Neuron (in vitro differentiated cells): Measurements from ENCODE around the gene ABAT.

Source experiments
- H2AFZ ChIP-seq: one replicate; pipeline ENCODE4 v1.6.1; 2013; ENCODE audit warnings: low read depth, mild to moderate bottlenecking, inconsistent platforms, low read length, moderate library complexity
- H3K27me3 ChIP-seq: one replicate; pipeline ENCODE4 v1.6.1; 2013; ENCODE audit warnings: low read length; ENCODE audit not compliant: insufficient read depth
- H3K36me3 ChIP-seq: one replicate; pipeline ENCODE4 v1.6.1; 2013; ENCODE audit warnings: low read length; ENCODE audit not compliant: insufficient read depth
- H3K4me1 ChIP-seq: one replicate; pipeline ENCODE4 v1.6.1; 2013; ENCODE audit warnings: low read length; ENCODE audit not compliant: insufficient read depth
- H3K4me3 ChIP-seq: 2 replicates; pipeline ENCODE4 v1.5.1; 2013; ENCODE audit warnings: mild to moderate bottlenecking, low read length, moderate library complexity
- H3K9me3 ChIP-seq: one replicate; pipeline ENCODE4 v1.6.1; 2013; ENCODE audit warnings: low read length

ABAT gene

DNA sequence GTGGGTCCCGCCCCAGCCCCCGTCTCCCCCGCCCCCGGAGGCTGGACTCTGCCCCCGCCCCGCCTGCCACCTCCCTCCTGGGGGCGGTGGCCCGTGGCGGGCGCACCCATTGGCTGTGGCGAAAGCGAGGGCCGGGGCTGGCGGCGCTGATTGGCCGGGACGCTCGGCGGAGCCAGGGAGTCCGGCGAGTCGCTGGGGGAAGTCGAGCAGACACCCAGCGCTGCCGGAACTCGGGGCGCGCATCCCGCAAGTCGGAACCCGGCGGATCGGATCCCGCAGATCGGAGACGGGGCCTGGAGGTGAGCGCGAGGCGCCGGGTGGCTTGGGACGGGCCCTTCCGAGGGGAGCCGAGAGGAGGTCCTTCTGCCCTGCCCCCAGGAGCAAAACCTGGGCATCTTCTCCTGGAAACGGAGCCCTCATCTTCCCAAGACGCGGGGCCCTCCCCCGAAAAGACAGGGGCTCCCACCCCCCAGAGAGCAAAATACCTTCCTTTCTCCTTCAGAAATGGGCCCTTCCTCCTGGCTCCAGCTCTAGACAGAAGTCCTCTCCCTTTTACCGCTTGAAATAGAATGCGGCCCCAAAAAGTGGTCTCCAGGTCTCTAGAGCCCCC is at the start of gene ABAT:
TSS of gene ABAT (plus strand) at position 205 of the 610 bp plus-strand sequence. CDS start 61,123 bp downstream, outside the sequence.
- Histone ChIP-seq H3K36me3 (no peaks in the 10 kb centered on the region), H3K9me3 (peaks cover 3% of the 10 kb centered on the region), H3K27me3 (no peaks in the 10 kb centered on the region), H2AFZ (peak within 1 kb of the TSS; percentile 39), H3K4me1 (peaks cover 36% of the 10 kb centered on the region), H3K4me3 (peak within 1 kb of the TSS; percentile 69)

DNA sequence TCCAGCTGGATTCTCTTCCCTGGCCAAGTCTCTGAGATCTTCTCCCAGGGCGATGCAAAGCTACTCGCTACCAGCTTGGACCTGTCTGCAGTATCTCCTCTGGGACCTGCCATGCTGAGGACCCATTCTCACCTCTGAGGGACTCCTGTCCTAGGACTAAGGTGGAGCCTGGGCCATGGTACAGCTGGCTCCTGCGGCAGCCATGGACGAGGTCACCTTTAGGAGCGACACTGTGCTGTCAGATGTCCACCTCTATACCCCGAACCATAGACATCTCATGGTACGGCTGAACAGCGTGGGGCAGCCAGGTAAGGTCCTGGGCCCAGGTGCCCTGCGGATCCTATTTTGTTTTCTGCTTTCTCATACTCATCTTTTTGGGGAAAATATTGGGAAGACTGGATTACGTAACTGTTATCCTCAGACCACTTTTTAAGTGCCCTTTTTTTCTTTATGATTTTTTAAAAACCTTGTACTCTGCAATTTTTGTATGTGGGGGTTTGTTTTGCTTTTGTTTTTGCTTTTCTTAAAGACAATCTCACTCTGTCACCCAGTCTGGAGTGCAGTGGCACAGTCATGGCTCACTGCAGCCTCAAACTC is 48.8 kb upstream of the ABAT start:
- Histone ChIP-seq H3K4me3 (no peak overlapping the region), H3K36me3 (peaks cover 54% of the 10 kb centered on the region), H3K27me3 (no peaks in the 10 kb centered on the region), H3K4me1 (peaks cover 18% of the 10 kb centered on the region), H2AFZ (no peak overlapping the region), H3K9me3 (no peaks in the 10 kb centered on the region)

DNA sequence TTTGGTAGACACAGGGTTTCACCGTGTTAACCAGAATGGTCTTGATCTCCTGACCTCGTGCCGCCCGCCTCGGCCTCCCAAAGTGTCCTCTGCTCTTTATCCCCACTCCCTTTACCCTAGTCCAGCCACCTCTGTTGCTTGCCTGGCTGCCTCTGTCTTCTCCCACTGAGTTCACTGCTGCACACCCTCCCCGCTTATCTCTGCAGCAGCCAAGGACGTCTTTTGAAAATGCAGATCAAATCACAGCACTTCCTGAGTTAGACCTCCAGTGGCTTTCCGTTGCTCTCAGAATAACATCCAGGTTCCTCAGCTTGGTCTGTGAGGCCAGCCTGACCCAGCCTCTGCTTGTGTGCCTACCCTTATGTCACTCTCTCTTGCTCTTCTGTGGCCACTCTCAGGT is 47.5 kb upstream of the ABAT start:
- H3K4me1 ChIP-seq, result peaks cover 20% of the 10 kb centered on the region
- H3K36me3 ChIP-seq, result peaks cover 67% of the 10 kb centered on the region
- H3K9me3 ChIP-seq, result no peaks in the 10 kb centered on the region

DNA sequence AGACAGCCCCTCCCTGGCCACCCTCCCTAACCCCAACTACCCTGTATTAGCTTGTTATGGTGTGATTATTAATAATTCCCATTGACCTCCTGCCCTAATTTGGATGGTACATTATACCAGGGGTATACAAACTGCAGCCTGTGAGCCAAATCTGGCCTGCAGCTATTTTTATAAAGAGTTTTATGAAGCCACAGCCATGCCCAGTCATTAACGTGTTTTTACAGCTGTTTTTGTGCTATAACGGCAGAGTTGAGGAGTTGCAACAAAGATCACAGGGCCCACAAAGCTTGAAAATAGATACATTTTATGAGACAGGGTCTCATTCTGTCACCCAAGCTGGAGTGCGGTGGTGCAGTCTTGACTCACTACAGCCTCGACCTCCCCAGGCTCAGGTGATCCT is 47.0 kb upstream of the ABAT start:
- Histone ChIP-seq H2AFZ (no peak overlapping the region), H3K4me3 (no peak overlapping the region), H3K9me3 (no peaks in the 10 kb centered on the region), H3K36me3 (peaks cover 71% of the 10 kb centered on the region), H3K27me3 (no peaks in the 10 kb centered on the region), H3K4me1 (peaks cover 16% of the 10 kb centered on the region)

More for the DNA sequence above, 47.5 kb upstream of the ABAT start:
- no peak overlapping the region for H3K4me3 ChIP-seq
- H3K27me3 ChIP-seq, result no peaks in the 10 kb centered on the region
- H2AFZ ChIP-seq, result no peak overlapping the region

- Histone ChIP-seq H3K9me3 (no peaks in the 10 kb centered on the region), H3K36me3 (peaks cover 79% of the 10 kb centered on the region), H3K4me3 (no peak overlapping the region), H2AFZ (no peak overlapping the region), H3K4me1 (peaks cover 7% of the 10 kb centered on the region), H3K27me3 (no peaks in the 10 kb centered on the region)
Measured at GRCh38 chr16:8628981-8629725, 45.3 kb upstream of the ABAT start.

DNA sequence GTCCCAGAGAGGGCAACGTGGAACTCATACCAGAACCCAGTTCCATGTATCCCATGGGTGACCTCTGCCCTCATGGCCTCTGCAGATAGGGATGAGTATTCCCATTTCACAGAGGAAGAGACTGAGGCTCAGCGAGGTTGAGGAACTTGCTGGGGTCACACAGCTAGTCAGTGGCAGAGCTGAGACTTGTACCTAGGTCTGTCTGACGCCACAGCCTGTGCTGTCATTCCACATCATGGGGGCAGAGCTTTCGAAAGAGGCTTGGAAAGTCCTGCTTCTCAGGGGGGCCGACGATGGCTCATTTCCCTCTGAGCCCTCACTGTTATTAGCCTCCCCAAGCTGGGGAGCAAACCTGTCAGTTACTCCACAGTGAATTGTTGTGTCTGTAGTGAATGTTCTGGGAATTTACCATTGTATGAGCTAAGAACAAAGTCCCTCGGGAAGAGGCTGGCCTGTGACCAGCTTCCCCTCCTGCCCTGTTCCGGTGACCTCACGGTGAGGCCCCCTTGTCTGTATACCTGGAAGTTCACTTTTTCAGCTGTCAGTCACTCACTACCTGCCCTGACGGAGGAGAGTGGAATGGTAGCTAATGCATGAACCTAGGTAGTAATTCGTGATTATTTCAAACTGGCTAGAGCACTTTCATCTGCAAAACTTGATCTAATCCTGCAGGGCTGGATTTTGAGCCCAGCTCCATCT is 44.0 kb upstream of the ABAT start:
- no peak overlapping the region for H2AFZ ChIP-seq
- peaks cover 7% of the 10 kb centered on the region for H3K4me1 ChIP-seq
- no peaks in the 10 kb centered on the region for H3K27me3 ChIP-seq
- no peaks in the 10 kb centered on the region for H3K9me3 ChIP-seq
- peaks cover 88% of the 10 kb centered on the region for H3K36me3 ChIP-seq
- no peak overlapping the region for H3K4me3 ChIP-seq

DNA sequence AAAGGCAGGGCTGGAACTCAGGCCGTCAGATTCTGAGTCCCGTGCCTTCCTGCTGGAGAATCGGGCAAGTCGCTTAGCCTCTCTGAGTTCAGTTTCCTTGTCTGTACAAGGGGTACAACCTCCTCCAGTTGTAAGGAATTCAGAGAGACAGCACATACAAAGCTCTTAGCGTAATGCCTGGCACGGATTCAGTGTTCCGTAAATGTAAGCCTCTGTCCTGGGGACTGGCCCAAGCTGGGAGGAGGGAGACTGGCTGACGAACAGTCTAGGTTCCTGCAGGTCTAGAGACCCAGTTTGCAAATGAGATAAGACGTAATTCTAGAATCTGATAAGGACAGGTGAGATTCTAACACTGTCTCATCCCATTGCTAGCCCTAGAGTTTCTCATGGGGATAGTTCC is 43.0 kb upstream of the ABAT start:
- Histone ChIP-seq H3K4me1 (peaks cover 7% of the 10 kb centered on the region), H3K4me3 (no peak overlapping the region), H2AFZ (no peak overlapping the region), H3K36me3 (peaks cover 88% of the 10 kb centered on the region), H3K9me3 (no peaks in the 10 kb centered on the region), H3K27me3 (no peaks in the 10 kb centered on the region)

DNA sequence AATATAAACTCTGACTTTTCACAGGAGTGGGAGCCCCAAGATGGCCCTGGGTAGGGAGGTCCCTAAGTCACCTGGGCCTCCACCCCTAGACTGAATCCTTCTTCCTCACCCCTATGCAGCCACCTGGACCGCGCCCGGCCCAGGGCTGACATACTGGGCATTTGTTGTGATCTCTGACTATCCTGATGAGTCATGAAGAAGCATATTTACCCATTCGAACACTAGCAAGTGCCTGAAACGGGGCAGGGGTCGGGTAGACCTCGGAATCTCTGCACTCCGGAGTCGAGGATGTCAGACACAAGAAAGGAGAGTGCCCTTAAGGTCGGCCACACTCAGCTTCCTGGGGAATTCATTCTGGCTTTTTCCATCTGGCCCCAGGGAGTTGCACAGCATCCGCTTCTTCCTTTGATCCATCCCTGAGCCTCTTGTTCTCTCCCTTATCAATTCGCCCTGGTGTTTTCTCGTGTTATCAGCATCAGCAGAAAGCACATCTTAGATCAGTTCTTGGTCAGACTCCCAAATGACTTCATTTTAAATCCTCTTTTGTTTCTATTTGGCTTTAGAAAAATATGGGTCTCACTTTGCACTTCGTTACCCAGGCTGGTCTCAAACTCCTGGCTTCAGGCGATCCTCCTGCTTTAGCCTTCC is 42.5 kb upstream of the ABAT start:
- no peak overlapping the region for H3K4me3 ChIP-seq
- H3K9me3 ChIP-seq, result no peaks in the 10 kb centered on the region
- H2AFZ ChIP-seq, result no peak overlapping the region
- H3K36me3 ChIP-seq, result peaks cover 91% of the 10 kb centered on the region
- H3K27me3 ChIP-seq, result no peaks in the 10 kb centered on the region
- H3K4me1 ChIP-seq, result peaks cover 7% of the 10 kb centered on the region

DNA sequence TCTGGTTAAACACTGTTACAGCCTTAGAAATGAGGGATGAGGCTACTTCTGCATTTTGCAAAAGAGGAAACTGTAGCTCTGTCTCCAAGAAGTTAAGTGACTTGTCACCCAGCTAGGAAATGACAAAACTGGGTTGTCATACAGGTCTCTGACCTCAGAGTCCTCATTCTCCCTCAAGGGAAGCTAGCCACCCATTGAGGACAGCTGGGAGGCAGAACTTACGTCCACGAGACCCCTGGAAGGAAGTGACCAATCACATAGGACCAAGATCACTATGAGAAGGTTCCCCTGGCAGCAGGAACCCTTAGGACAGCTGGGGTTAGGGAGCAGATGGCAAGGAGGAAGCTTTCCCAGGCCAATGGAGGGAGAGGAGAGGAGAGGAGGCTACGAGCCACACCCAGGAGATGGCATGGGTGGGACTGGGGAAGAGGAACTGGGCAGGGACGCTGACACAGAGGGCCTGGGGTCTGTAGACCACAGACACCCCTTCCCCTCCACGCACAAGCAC is 41.7 kb upstream of the ABAT start:
- Histone ChIP-seq H2AFZ (no peak overlapping the region), H3K4me1 (peaks cover 7% of the 10 kb centered on the region), H3K9me3 (no peaks in the 10 kb centered on the region), H3K27me3 (no peaks in the 10 kb centered on the region), H3K36me3 (peaks cover 90% of the 10 kb centered on the region), H3K4me3 (no peak overlapping the region)

GRCh38 chr16:8634991-8635736 is 39.3 kb upstream of the ABAT start:
- Histone ChIP-seq H3K27me3 (no peaks in the 10 kb centered on the region), H3K36me3 (peaks cover 86% of the 10 kb centered on the region), H2AFZ (no peak overlapping the region), H3K4me1 (peaks cover 6% of the 10 kb centered on the region), H3K9me3 (no peaks in the 10 kb centered on the region), H3K4me3 (no peak overlapping the region)

DNA sequence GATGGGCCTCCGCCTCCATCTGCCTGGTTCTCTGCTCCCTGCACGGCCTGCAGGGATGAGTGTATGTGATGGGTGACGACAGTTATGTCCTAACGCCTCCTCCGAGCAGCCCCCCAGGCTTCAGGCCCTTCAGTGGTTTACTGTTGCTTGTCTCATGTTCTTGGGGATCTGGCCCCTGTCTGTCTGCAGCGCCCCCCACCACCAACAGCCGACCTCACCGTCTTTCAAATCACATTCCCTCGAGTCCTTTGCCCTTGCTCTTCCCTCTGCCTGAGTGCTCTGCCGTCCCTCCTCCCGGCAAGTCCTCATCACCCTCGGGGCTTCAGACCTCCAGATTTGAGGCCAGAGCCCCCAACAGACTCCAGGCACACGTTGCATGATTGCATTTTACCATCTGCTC is 34.7 kb upstream of the ABAT start:
- no peaks in the 10 kb centered on the region for H3K27me3 ChIP-seq
- no peaks in the 10 kb centered on the region for H3K9me3 ChIP-seq
- H2AFZ ChIP-seq, result no peak overlapping the region
- peaks cover 84% of the 10 kb centered on the region for H3K36me3 ChIP-seq
- H3K4me1 ChIP-seq, result no peaks in the 10 kb centered on the region
- no peak overlapping the region for H3K4me3 ChIP-seq

GRCh38 chr16:8641671-8642070 is 32.7 kb upstream of the ABAT start:
- Histone ChIP-seq H2AFZ (no peak overlapping the region), H3K36me3 (peaks cover 86% of the 10 kb centered on the region), H3K4me3 (no peak overlapping the region), H3K9me3 (no peaks in the 10 kb centered on the region), H3K4me1 (no peaks in the 10 kb centered on the region), H3K27me3 (no peaks in the 10 kb centered on the region)
